Kidney tubule cell (primary cell): ENCODE measurements around the gene CCDC81.

Experiments used
- DNase-seq: peaks from one replicate; pipeline ENCODE4 v3.0.0-alpha.2; 2018; ENCODE audit warnings: low spot score

Gene CCDC81

DNA sequence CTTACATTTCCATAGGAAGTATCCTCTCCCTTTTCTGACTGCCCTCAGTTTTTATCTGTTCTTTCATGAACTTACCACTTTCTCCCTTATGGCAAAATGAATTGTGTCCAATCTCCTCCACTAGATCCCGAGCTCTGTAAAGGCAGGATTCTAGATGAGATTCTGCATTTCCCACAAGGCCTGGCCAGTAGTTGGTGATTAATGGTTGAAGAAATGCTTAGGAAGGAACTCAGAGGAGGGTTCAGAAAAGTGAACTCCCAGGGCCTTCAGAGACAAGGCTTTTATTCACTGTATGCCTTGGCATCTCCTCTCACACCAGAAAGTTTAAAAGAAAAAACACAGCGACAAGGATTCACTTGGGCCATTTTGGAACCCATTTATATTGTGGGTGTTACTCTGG, 66.2 kb downstream of the CCDC81 start:
- no peak for DNase-seq

GRCh38 chr11:86442420-86442819, 67.7 kb downstream of the CCDC81 start:
- peak; percentile 53 for DNase-seq

- DNase-seq = no peak
Measured at GRCh38 chr11:86442827-86443226, 68.1 kb downstream of the CCDC81 start.

DNA sequence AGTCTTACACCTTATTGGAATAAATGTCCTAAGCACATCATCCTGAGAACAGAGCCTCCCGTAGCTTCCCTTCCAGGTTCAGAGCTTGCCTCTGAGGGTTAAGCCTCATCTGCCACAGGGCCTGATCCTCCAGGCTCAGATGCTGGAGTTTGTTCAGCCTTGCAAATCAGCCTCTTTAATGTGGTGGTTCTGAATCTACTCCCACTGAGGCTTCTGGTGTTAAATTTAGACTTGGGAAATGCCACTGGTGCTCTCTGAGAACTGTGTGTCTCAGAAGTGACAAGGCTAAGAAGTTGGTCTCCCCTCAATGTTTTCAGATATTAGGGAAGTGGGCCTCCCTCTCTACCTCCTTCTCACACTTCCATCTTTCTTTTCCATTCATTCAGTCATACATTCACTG, 68.7 kb downstream of the CCDC81 start:
- DNase-seq = no peak

DNA sequence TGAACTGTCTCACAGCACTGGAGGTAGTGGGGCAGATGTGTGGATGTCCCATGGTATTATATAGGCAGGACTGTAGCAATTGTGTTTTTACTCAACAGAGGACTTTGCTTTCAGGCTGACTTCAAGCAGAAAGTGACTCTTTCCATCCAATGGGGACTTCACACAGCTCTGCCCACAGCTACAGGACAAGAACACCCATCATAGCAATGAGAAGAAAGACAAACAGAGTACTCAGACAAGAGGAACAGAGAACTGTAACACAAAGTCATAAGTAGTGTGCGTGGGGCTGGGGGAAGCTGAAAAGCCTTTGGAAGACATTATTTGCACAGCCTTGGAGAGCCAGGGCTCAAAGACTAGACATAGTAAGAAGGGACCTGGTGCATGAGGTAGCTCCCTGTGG, 70.3 kb downstream of the CCDC81 start:
- no peak for DNase-seq

DNA sequence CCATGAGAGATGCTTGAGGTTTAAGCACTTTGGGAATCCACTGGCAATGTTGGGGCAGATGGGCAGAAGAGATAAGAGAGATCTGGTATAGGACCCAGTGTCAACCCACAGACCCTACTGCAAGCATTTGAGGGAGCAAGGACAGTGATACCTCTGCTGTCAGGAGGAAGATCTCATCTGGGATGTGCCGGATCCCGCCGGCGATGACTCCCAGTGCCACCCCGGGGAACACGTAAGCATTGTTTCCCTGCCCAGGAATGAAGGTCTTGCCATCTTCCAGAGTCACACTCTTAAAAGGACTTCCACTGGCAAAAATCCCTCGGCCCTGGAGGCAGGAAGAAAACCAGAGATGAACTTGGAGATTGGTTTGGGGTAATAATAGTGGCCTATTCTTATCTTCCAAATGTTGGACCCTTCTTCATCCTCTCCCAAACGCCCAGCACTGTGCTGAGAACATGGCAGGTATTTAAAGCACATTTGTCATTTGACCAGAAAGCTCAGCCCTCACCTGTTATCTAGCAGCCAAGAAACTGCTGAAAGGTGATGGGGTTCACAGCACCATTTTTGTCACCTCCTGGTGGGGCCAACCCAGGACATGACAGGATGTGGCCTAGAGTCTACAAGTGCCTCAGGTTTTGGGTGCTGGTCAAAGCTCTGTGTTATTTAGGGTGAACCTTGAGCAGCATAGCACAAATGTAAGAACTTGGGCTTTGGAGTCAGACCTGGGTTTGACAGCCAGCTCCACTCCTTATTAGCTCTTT, 71.7 kb downstream of the CCDC81 start:
- DNase-seq = no peak

GRCh38 chr11:86446924-86447285, 72.2 kb downstream of the CCDC81 start:
- DNase-seq = no peak

DNA sequence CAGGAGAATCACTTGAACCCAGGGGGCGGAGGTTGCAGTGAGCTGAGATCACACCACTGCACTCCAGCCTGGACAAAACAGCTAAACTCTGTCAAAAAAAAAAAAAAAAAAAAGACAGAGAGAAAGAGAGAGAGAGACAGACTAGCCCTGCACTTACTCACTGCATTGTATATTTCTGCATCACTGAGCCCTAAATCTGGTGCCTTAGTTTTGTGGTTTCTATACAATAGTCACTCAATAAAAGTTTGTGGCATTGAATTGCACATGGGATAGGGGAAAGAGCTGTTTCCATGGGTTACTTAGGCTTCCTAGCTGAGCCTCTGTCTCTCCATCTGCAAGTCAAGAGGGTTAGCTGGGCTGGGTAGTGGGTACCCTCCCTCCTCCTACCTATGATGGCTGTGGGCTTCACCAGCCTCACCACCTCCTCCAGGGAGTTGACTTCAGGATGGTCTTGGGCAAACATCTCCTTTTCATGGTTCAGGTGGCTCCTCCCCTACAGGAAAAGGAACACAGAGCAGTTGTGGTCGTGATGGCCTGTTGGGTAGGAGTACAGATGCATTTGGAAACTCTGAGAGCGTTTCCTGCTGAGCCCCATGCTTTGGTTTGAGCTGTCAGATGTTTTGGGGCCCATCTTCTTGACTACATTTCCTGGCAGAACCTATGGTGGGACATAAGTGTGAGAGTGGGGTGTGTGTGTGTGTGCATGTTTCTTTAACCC, 73.2 kb downstream of the CCDC81 start:
- peak; percentile 46 for DNase-seq

- DNase-seq = no peak
Measured at GRCh38 chr11:86449993-86450629, 75.4 kb downstream of the CCDC81 start.

- DNase-seq = no peak
Measured at GRCh38 chr11:86453290-86454030, 78.8 kb downstream of the CCDC81 start.

DNA sequence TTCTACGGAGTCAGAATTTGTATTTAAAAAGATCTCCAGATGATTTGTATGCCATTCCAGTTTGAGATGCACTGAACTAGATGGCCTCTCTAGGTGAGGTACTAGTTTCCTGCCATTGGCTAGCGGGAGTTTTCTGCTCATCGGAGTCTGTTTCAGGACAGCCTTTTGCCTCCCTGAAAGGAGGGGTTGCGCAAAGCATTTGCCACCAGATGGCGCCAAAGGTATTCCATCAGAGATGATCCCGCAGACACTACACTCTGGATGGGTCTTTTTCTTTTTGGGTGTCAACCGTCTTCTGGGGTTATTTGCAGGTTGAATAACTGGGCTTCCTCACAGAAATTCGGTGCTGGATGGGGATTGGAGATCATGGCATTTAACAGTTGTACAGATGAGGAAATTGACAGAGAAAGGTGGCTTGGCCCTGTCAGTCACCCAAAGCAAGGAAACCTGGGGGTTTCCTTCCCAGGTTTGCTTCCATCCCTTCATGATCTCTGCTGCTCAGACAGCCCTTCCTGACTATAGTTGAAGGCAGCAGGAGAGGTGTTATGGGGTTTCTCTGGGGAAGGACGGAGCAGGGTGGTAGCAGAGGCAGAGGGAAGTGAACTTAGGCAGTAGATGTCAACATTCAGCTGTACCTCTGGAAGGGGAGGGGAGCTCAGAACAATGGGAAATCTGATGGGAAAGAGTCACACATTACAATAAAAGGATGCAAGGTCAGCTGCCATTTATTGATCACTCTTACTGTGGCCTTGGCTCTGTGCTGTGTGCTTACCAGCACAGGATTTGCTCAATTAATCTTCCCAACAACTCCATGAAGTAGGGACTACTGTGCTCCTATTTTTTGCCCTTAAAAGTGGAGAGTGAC, 81.6 kb downstream of the CCDC81 start:
- DNase-seq = peak; percentile 82

GRCh38 chr11:86458294-86459001, 83.8 kb downstream of the CCDC81 start:
- no peak for DNase-seq

DNA sequence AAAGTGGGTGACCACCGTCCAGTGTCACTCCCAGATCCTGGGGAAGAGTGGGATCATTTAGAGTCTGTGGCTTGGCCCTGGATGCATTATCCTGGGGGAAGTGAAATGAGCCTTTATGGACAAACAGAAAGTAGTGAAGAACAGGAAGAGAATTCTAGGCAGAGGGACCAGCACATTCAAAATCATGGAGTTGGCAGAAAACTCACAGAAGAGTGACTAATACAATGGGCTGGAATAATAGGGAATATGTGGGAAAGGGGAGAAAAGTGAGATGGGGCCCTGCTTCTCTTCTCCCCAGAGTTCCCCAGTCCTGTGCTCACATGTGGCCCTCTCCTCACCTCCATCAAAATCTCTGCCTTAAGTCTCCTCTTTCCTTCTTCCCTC, 84.3 kb downstream of the CCDC81 start:
- DNase-seq = no peak

DNA sequence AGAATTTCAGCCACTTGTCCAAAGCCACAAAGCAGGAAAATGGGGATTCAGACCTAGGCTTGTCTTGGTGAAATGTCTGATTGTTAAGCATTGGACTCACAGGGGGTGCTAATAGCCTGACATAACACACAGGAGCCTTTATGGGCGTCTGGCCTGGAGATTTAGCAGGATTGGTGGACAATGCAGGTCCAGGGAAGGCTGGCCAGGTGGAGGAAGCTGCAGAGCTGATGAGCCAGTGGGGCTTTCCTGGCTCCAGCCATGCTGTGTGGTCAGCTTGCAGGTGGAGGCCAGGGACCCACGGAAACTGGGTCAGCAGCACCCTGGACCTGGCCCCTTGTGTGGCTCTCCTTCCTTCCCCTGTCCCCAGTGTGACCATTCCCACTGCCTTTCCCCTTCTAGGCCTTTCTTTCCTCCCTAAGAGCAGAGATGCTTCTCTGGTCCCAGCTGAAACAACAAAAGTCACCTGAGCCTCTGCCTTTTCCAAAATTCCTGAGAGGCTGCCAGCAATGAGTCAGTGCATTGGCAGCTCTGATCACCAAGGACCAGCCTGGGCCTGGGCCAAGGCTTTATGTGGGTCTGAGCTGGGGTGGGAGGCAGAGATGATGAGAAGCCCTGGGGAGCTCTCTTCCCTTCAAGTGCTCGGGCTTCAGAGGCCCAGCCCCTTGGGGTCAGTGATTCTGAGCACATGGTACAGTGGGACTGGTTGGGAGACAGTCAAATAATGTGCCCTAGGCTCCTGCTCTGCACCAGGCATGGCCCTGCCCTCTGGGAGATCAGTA, 85.2 kb downstream of the CCDC81 start:
- peak; percentile 95 for DNase-seq

DNA sequence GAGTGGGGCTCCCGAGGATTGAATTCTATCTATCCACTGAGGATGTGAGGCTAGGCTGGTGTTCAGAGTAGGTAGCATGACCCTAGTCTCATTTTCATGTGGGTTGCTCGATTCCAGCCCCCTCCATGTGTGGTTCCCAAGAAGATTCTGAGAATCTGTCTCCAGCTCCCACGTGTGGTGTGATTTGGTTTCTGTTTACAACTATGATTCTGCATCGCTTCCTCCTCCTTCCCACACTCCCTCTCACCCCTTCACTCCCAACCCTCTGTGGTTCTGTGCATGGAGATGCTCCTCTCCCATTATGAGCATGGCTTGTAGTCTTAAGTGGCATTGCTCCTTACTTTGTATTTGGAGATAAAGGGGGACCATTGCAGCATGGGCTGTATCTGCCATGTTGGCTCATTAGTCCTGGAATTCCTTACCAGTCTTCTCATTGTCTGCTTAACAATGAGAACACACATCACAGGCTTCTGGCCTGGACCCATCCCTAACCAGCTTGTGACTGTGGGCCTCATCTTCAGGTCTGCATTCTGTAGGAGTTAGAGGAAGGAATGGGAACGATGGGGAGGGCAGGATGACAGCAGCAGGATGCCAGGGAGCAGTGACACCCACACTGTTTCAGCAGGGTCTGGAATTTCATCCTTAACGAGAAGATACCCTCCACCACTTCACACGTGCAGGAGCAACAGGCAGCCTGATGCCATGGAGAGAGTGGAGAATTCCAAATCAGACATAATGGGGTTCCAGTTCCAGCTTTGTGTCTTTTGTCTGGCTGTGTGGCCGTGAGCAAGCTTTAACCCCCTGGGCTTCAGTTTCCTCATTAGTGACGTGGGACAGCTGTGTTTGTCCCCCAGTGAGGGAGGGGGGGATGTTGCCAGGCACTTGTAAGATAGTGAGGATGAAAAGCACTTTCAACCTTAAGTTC, 86.0 kb downstream of the CCDC81 start:
- DNase-seq = no peak

DNA sequence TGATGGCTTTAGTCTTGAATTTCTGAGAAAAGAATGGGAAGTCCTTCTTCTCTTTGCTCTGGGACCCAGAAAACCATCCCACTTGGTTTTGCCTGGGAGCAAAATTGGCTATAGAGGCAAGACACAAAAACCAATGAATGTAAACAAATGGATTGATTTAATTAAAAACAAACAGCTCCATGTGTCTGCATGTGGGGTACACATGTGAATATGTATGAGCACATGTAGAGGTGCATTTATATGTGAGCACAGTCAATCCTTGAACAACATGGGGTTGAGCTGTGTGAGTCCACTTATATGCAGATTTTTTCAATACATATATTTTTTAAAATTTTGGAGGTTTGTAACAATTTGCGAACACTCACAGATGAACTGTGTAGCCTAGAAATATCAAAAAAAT, 87.2 kb downstream of the CCDC81 start:
- DNase-seq = no peak

- DNase-seq = peak; percentile 38
Measured at GRCh38 chr11:86463120-86463519, 88.4 kb downstream of the CCDC81 start.

GRCh38 chr11:86463955-86464354, 89.3 kb downstream of the CCDC81 start:
- DNase-seq = no peak
